ENCODE measurements around the gene NSD1.

GRCh38 chr5:177309351-177310191 lies 176.0 kb downstream of the NSD1 start:
- TF ChIP-seq CTCF (IDR thresholded peaks at IDR 0.05; ENCODE audit: low read depth, low read length, poor library complexity, severe bottlenecking), result peak; percentile 98
- no peak for TF ChIP-seq EZH2phosphoT487 (IDR thresholded peaks at IDR 0.05; ENCODE audit: borderline replicate concordance, low read length)

Data from DOHH2 (cell line).